Gastroesophageal sphincter (tissue), 4 donors: ENCODE results near the gene WDR93. TPM values are rescaled to one million over a fixed set of nuclear protein-coding genes. Genes with fewer than 3 reads are reported as not detected.

Experiments
- ATAC-seq: fragments of 150-250 bp; one replicate; pipeline ENCODE4 v1.9.1; 2016; ENCODE audit warnings: mild to moderate bottlenecking, moderate library complexity
- H3K27ac ChIP-seq, 4 donors: fragments of 200-600 bp; sonication (generic) in 3 of 4; 1 replicate in 3 of 4; 2 replicates in 1 of 4; pipeline ENCODE4 v1.5.1; 2016 to 2019
- H3K27me3 ChIP-seq: fragments of 200-600 bp; sonication (generic); one replicate; pipeline ENCODE4 v1.5.1; 2019
- H3K36me3 ChIP-seq, 2 donors: fragments of 200-600 bp; sonication (generic); one replicate each; pipeline ENCODE4 v1.5.1; 2019; ENCODE audit warnings: control low read depth in 1 of 2
- H3K4me1 ChIP-seq, 3 donors: fragments of 200-600 bp; sonication (generic); 1 replicate in 2 of 3; 2 replicates in 1 of 3; pipeline ENCODE4 v1.5.1; 2016 to 2019; ENCODE audit warnings: control low read depth in 2 of 3
- H3K4me3 ChIP-seq, 2 donors: fragments of 200-600 bp; sonication (generic); one replicate each; pipeline ENCODE4 v1.5.1; 2019; ENCODE audit warnings: mild to moderate bottlenecking in 1 of 2, moderate library complexity in 1 of 2
- H3K9me3 ChIP-seq, 3 donors: fragments of 200-600 bp; sonication (generic); one replicate each; pipeline ENCODE4 v1.5.1; 2017 to 2019; ENCODE audit warnings: control low read depth in 2 of 3
- CTCF ChIP-seq, 4 experiments: fragments of 200-600 bp in 2 of 4; fragments of 450-650 bp in 2 of 4; sonication (generic) in 1 of 4; IDR thresholded peaks; one replicate each; pipeline ENCODE4 v1.5.1; 2017 to 2019; ENCODE audit warnings: antibody characterized with exemption in 4 of 4, mild to moderate bottlenecking in 2 of 4, moderate library complexity in 2 of 4
- EP300 ChIP-seq: sonication (generic); formaldehyde crosslinking; IDR thresholded peaks from one replicate; pipeline ENCODE4 v1.6.1; 2017; ENCODE audit warnings: antibody characterized with exemption, mild to moderate bottlenecking
- POLR2A ChIP-seq, 2 donors: fragments of 450-650 bp; IDR thresholded peaks; one replicate each; pipeline ENCODE4 v1.6.1; 2017; ENCODE audit warnings: antibody characterized with exemption in 2 of 2, mild to moderate bottlenecking in 2 of 2, moderate library complexity in 1 of 2
- POLR2AphosphoS5 ChIP-seq: sonication (generic); formaldehyde crosslinking; IDR thresholded peaks from one replicate; pipeline ENCODE4 v1.6.1; 2017; ENCODE audit warnings: antibody characterized with exemption
- WGBS, 2 donors: methylation state at CpG; one replicate each; pipeline ENCODE4 v1.1.5; 2018; ENCODE audit warnings: low coverage in 1 of 2; 5-methylcytosine and 5-hydroxymethylcytosine counted together
- total RNA-seq, 4 donors: library from RNA; depleted of rRNA; stranded (reverse); fragments of >200 nt; gene quantifications; one replicate each; pipeline ENCODE4 v1.1.0, GENCODE V29; 2016

Gene WDR93
- total RNA-seq, 4 donors from 2014 or later: 0.15 TPM; not detected in 3

DNA sequence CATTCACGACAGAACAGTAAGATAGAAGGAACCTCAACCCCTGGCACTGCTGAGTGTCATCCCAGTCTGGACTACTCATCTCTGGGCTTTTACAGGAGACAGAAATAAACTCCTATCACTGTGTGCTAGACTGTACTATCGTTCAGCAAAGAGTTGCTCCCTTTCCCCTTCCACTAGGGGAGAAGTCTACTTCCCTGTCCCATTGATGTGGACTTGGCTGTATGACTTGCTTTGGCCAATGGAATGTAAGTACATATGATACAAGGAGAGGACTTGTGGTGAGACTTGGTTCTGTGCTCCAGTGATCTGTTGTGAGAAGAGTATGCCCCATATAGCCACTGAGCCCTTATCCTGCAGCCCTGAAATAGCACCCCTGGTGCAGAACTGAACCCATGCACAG is 30.1 kb upstream of the WDR93 start:
- 71 to 80% methylated on average over 1 to 2 of the region's 2 CpGs for WGBS, 2 donors
- Histone ChIP-seq H3K9me3 (no peaks in the 10 kb centered on the region), H3K4me3 (no peak overlapping the region), H3K27ac (no peak overlapping the region), H3K36me3 (no peaks in the 10 kb centered on the region), H3K27me3 (no peaks in the 10 kb centered on the region), H3K4me1 (peaks cover 0 to 25% (median 6%) of the 10 kb centered on the region in 3 donors)
- TF ChIP-seq POLR2AphosphoS5: no peak
- TF ChIP-seq CTCF (IDR thresholded peaks at IDR 0.05): no peak
- TF ChIP-seq POLR2A (IDR thresholded peaks at IDR 0.05): no peak
- TF ChIP-seq EP300: no peak
- ATAC-seq: no peak

DNA sequence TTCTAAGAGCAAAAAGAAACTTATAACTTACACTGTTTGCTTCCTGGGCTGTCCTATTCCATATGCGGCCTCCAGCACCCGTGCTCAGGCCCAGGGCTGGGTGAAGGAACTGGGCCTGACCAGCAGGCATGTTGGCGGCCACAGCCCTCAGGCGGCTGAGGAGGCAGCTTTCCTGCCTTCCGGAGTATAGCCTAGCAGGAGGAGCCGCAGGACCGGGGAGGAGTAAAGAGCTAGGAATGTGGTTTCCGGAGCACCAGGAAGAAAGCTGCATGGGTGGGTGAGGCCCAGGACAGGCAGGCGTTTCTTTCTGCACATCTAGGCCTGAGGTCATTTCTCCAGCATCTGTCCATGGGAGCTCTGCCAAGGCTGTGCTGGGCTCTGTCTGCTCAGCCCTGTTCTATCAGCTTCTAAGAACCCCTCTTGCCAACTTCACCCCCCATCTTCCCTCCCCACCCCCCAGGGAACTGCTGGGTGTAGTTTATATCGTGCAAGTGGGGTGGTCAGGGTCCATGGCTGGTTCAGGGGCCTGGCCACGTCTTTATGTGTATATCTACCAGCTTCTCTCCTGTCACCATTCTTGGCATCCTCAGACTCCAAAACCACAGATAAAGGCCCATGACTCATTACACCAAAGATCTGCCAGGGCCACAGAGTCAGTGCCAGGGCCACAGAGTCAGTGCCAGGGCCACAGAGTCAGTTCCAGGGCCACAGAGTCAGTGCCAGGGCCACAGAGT is 27.6 kb upstream of the WDR93 start:
- H3K36me3 ChIP-seq: no peaks in the 10 kb centered on the region
- H3K4me3 ChIP-seq: no peak overlapping the region
- TF ChIP-seq POLR2A (IDR thresholded peaks at IDR 0.05) (peak in 1 of 2 donors; percentile 11), POLR2AphosphoS5 (no peak)
- peaks cover 0 to 30% (median 10%) of the 10 kb centered on the region in 3 donors for H3K4me1 ChIP-seq
- ATAC-seq: peak; percentile 82
- peak overlapping the region in 3 of 4 donors; percentile 52 to 62 (median 55) for H3K27ac ChIP-seq
- H3K27me3 ChIP-seq: no peaks in the 10 kb centered on the region
- H3K9me3 ChIP-seq: no peaks in the 10 kb centered on the region
- 60% methylated on average over 1 of the region's 11 CpGs; no CpG with 5 or more reads in 1 of the 2 donors for WGBS, 2 donors

DNA sequence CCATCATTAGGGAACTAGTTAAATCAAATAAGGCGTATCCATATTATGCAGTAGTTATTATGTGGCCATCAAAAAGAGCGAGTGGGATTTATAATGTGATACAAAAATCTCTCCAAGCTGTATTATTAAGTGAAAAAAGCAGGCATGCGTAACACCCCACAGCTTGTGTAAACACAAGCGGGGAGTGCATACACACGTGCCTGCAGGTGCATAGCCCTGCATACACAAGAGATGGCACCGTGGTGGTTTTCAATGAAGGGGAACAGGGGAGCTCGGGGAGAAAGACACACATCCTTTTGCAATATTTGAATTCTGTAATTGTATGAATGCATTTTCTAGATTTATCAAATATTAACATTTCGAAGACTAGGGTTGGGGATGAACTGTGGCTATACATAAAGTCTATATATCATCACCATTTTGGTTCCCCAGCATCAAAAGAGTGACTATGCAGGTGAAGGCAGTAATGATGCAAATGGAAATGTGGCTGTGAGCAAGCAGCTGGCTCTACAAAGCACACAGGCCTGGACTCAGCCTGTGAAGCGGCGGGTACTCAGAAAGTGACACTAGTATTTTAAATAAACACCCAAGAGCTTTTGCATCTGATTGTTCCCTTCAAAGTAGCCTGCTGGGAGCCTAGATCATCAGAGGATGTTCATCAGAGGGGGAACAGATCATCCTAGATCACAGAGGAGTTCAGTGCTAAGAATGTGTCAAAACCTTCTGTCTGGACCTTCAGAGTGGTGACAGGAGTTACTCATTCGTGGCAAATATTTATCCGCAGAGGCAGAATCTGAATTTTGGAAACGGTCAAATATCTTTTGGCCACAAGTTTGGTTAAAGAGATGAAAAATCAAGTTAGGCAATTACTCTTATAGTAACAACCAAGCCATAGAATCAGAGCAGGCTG is 25.9 kb upstream of the WDR93 start:
- no peak for ATAC-seq
- 60 to 81% methylated on average over 7 to 13 of the region's 13 CpGs for WGBS, 2 donors
- H3K9me3 ChIP-seq: no peaks in the 10 kb centered on the region
- H3K36me3 ChIP-seq: no peaks in the 10 kb centered on the region
- peaks cover 0 to 30% (median 10%) of the 10 kb centered on the region in 3 donors for H3K4me1 ChIP-seq
- H3K27ac ChIP-seq: peak overlapping the region; percentile 58 to 91 (median 80)
- H3K4me3 ChIP-seq: peak overlapping the region; percentile 36 to 57
- H3K27me3 ChIP-seq: no peaks in the 10 kb centered on the region
- TF ChIP-seq EP300 (no peak), POLR2A (IDR thresholded peaks at IDR 0.05) (no peak), POLR2AphosphoS5 (no peak), CTCF (IDR thresholded peaks at IDR 0.05) (no peak)

DNA sequence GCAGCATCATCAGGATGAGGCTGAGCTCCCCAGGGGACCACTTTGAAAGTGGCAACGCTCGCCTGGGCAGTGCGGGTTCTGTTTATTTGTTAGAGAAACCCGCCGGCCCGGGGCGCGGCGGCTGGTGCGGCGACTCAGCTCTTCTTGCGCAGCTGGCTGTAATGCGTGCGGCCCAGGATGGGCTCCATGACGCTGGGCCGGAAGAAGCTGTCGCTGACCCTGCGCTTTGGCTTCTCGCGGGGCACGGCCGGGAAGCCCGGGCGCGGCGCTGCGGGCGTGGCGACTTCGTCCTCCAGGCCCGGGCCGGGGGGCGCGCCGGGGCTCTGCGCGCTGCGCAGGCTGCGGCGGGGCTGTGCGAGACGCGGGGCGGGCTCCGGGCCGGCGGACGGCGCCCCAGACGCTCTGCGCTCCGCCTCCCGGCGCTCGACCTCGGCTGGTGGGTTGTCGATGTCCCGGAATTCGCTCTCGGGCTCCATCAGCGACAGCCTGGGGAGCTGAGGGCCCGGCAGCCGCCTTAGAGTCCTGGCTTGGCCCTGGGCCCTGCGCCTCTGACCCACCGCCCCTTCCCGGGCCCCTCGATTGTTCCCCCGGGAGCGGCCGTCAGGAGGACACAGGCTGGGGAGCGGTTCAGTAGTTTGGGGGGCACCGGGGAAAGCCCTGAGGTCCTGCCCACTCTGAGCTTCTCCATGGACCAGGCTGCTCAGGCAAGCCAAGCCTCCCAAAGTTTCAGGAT is 25.0 kb upstream of the WDR93 start:
- ATAC-seq: peak; percentile 84
- WGBS, 2 donors: 0% methylated on average over 5 to 6 of the region's 72 CpGs
- Histone ChIP-seq H3K4me3 (peak overlapping the region; percentile 36 to 57), H3K9me3 (no peaks in the 10 kb centered on the region), H3K27me3 (no peaks in the 10 kb centered on the region), H3K27ac (peak overlapping the region; percentile 58 to 91 (median 88)), H3K4me1 (peaks cover 0 to 30% (median 10%) of the 10 kb centered on the region in 3 donors), H3K36me3 (no peaks in the 10 kb centered on the region)
- TF ChIP-seq POLR2A (IDR thresholded peaks at IDR 0.05) (peak; percentile 50 to 66), CTCF (IDR thresholded peaks at IDR 0.05) (no peak), POLR2AphosphoS5 (peak; percentile 54), EP300 (no peak)
